NCI-H1694 treated with DMSO at 0.1 percent for 48 hours (cell line): ENCODE results near the gene PDCL2.
"Not testable (repeated sequence)": the region's sequence is repeated elsewhere in the genome, so short reads cannot be mapped to it uniquely, and the experiment has no call there.

ENCODE experiments used
- DNase-seq: peaks from one replicate; lab custom pipeline; 2025; lab: John Stamatoyannopoulos, UW

Gene PDCL2

DNA sequence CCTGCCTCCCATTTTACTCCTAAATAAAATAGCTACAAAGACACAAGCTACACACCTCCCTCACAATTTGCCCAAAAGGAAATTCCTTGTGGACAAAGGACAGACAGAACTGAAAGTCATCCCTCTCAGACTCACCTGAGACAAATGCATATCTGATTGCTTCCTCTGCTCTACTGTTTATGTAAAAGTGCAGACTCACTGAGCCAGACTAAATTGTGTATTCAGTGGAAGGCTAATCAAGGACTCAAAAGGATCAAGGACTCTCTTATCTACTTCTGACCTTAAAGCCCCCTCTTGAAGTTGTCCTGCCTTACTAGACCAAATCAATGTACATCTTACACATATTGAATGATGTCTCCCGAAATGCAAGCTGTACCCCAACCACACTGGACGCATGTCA, 3.9 kb downstream of the PDCL2 start:
- no peak for DNase-seq

DNA sequence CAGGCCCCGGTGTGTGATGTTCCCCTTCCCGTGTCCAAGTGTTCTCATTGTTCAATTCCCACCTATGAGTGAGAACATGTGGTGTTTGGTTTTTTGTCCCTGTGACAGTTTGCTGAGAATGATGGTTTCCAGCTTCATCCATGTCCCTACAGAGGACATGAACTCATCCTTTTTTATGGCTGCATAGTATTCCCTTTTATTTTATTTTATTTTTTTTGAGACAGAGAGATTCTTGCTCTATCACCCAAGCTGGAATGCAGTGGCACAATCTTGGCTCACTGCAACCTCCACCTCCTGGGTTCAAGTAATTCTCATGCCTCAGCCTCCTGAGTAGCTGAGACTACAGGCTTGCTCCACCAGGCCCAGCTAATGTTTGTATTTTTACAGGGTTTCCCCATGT, 9.3 kb downstream of the PDCL2 start:
- not testable (repeated sequence) for DNase-seq

DNA sequence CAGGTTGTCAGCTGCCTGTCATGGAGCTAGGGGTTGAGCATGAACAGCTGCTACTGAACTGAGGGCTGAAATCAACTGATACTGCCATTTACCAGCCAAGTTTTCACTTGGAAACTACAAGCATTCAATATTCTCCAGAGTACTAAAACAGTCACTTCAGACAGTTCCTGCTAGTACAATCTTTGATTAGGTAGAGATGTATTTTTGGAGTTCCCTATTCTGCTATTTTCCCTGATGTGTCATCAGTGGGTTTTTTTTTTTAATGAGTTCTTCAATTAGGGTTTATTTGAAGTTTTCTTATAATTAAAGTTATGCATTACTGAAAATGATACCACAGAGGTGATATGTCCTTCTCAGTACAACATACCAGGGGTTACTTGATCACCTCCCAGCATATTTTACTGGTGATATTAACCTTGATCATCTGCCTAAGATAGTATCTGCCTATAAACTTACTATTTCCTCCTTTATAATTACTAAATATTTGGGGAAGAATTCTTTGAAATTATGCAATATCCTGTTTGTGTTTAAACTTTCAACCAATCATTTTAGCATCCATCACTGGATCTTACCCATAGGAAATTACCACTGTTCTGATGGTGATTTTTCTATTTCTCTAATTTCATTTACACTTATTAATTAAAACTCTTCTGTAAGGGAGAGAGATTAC, 13.6 kb downstream of the PDCL2 start:
- no peak for DNase-seq

DNA sequence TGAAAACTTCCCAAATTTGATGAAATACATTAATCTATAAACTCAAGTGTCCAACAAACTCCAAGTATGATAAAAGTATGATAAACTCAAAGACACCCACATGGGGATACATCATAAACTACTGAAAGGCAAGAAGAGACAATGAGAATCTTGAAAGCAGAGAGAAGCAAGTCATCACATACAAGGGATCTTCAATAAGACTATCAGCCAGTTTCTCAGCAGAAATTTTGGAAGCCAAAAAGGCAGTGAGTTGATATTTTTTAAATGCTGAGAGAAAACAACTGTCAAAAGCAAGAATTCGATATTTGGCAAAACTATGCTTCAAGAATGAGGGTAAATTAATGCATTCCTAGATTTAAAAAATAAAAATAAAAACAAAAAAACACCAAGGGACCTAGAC, 16.5 kb downstream of the PDCL2 start:
- DNase-seq = no peak

GRCh38 chr4:55574252-55574651, 17.8 kb downstream of the PDCL2 start:
- no peak for DNase-seq

DNA sequence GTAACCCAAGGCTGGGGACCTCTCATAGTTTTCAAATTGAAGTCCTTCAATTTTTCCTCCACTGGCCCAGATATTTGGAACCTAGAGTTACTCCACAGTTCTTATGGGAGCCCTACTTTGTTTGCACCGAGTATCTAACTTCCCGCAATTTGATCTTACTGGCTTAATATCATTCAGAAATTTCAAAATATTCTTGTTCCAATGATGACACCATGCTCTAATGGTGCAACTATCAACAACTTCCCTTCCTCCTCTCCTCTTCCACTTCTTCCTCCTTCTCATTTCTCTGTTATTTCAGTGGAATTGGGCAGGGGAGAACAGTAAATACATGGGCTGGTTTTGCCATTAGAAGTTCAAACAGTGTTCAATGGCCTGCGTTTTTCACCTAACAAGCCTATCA, 20.2 kb downstream of the PDCL2 start:
- DNase-seq = no peak

- no peak for DNase-seq
These were observed 23.0 kb downstream of the PDCL2 start for GRCh38 chr4:55568905-55569504.

GRCh38 chr4:55561889-55562288, 30.2 kb downstream of the PDCL2 start:
- no peak for DNase-seq

DNA sequence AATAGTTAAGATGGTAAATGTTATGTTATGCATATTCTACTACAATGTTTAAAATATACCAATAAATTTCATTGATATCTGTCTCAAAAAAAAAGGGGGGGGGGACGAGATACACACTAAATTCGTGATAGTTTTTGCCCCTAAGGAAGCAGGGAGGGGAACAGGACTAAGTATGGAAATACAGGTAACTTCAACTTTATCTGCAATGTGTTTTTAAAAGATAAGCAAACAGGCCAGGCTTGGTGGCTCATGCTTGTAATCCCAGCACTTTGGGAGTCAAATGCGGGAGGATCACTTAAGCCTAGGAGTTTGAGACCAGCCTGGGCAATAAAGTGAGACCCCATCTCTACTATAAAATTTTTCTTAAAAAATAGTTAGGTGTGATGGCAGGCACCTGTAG, 31.9 kb downstream of the PDCL2 start:
- DNase-seq = no peak

GRCh38 chr4:55554453-55555030, 37.5 kb downstream of the PDCL2 start:
- peak; percentile 0 for DNase-seq

GRCh38 chr4:55553441-55554201, 38.4 kb downstream of the PDCL2 start:
- no peak for DNase-seq

- not testable (repeated sequence) for DNase-seq
These were observed 40.1 kb downstream of the PDCL2 start for GRCh38 chr4:55551964-55552363.

GRCh38 chr4:55549888-55550287, 42.2 kb downstream of the PDCL2 start:
- DNase-seq = no peak

GRCh38 chr4:55547918-55548317, 44.1 kb downstream of the PDCL2 start:
- no peak for DNase-seq

DNA sequence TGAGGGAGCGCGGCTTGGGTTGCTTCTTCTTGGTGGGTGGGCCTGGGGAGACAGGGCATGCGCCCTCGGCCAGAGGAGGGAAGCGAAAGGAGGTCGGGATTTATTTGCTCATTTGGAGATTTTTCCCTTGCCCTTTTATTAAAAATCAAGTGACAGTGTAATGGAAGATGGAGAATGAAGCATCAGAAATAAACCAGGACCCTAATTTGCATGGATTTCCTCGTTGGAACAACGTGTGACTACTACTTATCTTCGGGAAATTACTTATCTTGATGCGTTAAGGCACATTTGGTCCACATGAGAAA, 44.6 kb downstream of the PDCL2 start:
- no peak for DNase-seq

DNA sequence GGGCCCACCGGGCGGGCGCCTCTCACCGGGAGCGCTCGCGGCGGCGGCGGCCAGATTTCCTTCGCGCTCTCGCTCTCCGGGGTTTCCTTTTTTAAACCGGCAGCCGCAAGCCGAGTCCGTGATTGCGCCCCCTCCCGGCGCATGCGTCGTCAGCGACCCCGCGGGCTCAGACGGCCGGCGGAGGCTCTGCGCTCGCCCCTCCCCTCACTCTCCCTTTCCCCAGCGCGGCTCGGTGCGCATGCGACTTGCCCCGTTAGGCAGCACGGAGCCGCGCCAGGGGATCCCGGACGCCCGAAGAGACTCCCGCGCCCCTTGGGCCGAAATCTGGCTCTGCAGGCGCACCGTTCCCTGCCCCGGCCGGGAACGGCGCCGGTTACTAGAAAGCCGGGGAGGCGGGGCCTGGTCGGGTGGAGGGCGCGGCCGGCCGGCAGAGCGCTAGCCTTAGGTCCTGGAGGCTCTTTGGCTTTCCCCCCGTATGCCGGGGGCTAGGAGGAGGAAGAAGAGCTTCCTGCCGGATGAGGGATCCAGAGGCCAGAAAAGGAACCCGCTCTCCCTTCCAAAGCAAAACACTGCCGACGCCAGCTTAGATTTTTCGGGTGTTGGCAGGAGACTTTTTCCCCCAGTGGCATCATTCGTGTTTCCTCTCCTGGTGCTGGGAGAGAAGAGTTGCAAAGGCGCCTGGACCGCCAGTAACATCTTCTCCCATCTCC, 45.1 kb downstream of the PDCL2 start, which contains the start of gene CLOCK:
TSS of gene CLOCK (minus strand) at position 154 of the 710 bp plus-strand sequence. CDS start 64,124 bp downstream, outside the sequence.
- DNase-seq = peak; percentile 71

GRCh38 chr4:55546506-55546755, 45.6 kb downstream of the PDCL2 start:
- no peak for DNase-seq

DNA sequence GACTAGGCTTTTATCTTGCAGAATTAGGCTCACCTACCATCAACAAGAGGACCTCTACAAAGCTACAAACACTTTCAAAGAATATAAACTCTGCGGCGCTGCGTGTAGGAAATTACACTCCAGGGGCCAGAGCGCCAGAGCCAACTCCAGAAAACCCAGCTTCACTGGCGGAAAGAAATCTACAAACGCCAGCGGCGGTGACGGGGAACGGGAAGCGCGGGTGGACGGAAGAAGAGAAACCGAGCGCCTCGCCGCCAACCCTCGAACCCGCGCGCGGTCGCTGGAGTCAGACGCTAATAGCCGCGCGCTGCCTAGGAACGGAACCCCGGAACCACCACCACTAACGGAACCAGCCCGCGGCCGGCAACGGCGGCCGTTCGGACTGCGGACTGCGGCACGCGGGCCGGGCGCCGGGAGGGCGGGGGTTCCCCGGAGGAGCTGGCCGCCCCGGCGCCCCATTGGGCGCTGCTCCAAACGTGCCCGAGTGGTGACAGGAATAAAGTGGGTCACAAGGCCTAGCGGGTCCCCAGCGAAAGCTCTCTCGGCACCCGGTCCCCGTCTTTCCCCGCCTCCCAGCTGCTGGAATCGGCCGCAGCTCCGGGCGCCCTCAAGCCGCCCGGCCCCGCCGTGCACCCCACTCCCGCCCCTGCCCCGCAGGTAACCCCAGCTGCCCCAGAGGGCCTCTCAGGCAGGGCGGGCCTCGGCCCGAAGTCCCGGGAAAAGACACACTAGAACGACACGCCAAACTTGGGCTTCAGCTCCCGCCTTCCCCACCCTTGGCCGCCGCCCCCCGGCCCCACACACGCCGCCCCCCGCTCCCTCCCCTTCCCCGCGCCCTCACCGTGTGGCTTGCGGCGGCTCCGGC, 46.2 kb downstream of the PDCL2 start:
- DNase-seq = peak; percentile 46

DNA sequence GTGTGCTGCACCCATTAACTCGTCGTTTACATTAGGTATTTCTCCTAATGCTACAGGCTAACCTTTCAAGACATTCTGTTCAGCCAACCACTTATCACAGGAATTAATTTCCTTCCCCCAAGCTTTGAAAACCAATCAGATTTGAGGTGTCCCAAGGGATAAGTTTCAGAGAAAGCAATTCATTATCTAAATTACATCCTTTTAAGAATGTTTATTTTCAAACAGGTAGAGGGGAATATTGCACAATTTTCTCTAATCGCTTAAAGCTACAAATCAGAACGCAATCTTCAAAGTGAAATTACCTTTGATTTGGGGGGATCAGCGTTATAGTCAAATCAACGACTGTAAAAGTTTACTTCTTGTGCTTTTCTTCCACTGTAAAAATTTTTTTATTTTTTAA, 46.9 kb downstream of the PDCL2 start:
- no peak for DNase-seq

- DNase-seq = peak; percentile 4
These were observed 48.2 kb downstream of the PDCL2 start for GRCh38 chr4:55543858-55544257.

- DNase-seq = no peak
These were observed 51.8 kb downstream of the PDCL2 start for GRCh38 chr4:55540271-55540670.

GRCh38 chr4:55539658-55540057, 52.4 kb downstream of the PDCL2 start:
- no peak for DNase-seq
